ENCODE measurements around the gene NSMCE1. TPM values are rescaled to one million over a fixed set of nuclear protein-coding genes. Genes with fewer than 3 reads are reported as not detected.

NSMCE1 gene
- total RNA-seq, 1 donor from 2014 or later = 21.0 TPM

GRCh38 chr16:27308792-27309191 lies 40.2 kb upstream of the NSMCE1 start:
- no peak for DNase-seq (ENCODE audit: low spot score)
- no peak for TF ChIP-seq CTCF (IDR thresholded peaks at IDR 0.05; ENCODE audit: unreplicated experiment)
- H3K27ac Mint-ChIP-seq (ENCODE audit: unreplicated experiment) = no peak overlapping the region
- no peaks in the 10 kb centered on the region for H3K9me3 Mint-ChIP-seq (ENCODE audit: unreplicated experiment)
- no peaks in the 10 kb centered on the region for H3K36me3 Mint-ChIP-seq (ENCODE audit: low read depth, unreplicated experiment)
- H3K4me1 Mint-ChIP-seq (ENCODE audit: unreplicated experiment) = peaks cover 17% of the 10 kb centered on the region
- peaks cover 8% of the 10 kb centered on the region for H3K27me3 Mint-ChIP-seq (ENCODE audit: unreplicated experiment)
- H3K4me3 Mint-ChIP-seq (ENCODE audit: unreplicated experiment) = no peak overlapping the region

DNA sequence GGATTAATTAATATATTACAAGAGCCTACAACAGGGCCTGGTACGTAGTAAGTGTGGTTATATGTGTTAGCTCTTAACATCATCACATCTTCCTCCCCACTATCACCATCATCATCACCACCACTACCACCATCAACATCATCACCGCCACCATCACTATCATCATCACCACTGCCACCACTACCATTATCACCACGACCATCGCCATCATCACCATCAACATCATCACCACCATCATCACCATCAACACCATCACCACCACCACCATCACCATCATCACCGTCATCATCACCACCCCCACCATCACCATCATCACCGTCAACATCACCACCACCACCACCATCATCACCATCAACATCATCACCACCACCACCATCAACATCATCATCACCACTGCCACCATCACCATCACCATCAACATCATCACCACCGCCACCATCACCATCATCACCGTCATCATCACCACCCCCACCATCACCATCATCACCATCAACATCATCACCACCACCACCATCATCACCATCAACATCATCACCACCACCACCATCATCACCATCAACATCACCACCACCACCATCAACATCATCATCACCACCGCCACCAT lies 37.4 kb upstream of the NSMCE1 start:
- Mint-ChIP-seq H3K4me3 (ENCODE audit: unreplicated experiment) (no peak overlapping the region), H3K36me3 (ENCODE audit: low read depth, unreplicated experiment) (no peaks in the 10 kb centered on the region), H3K4me1 (ENCODE audit: unreplicated experiment) (peaks cover 20% of the 10 kb centered on the region), H3K27me3 (ENCODE audit: unreplicated experiment) (peaks cover 3% of the 10 kb centered on the region), H3K9me3 (ENCODE audit: unreplicated experiment) (no peaks in the 10 kb centered on the region), H3K27ac (ENCODE audit: unreplicated experiment) (no peak overlapping the region)
- TF ChIP-seq CTCF (IDR thresholded peaks at IDR 0.05; ENCODE audit: unreplicated experiment) = no peak
- no peak for DNase-seq (ENCODE audit: low spot score)

- Mint-ChIP-seq H3K9me3 (ENCODE audit: unreplicated experiment) (no peaks in the 10 kb centered on the region), H3K27me3 (ENCODE audit: unreplicated experiment) (peaks cover 2% of the 10 kb centered on the region), H3K27ac (ENCODE audit: unreplicated experiment) (peak overlapping the region; percentile 43), H3K4me1 (ENCODE audit: unreplicated experiment) (peaks cover 16% of the 10 kb centered on the region), H3K36me3 (ENCODE audit: low read depth, unreplicated experiment) (no peaks in the 10 kb centered on the region), H3K4me3 (ENCODE audit: unreplicated experiment) (no peak overlapping the region)
- no peak for DNase-seq (ENCODE audit: low spot score)
- TF ChIP-seq CTCF (IDR thresholded peaks at IDR 0.05; ENCODE audit: unreplicated experiment) = no peak
Observed at GRCh38 chr16:27304881-27305745, 36.5 kb upstream of the NSMCE1 start.

DNA sequence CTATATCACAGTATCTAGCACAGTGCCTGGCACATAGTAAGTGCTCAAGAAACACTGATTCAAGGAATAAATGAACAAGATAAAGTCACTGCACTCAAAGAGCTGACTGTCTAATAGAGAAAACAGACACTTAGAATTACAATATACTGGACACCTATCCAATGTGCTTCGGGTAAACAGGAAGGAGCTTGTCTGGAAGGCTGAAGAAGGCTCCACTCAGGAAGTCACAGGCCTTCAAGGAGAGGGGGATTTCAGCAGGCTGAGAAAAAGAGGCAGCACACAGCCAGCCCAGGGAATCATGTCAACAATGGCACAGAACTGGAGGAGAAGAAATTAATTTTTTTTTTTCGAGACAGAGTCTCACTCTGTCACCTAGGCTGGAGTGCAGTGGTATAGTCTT lies 35.5 kb upstream of the NSMCE1 start:
- TF ChIP-seq CTCF (IDR thresholded peaks at IDR 0.05; ENCODE audit: unreplicated experiment) = no peak
- H3K9me3 Mint-ChIP-seq (ENCODE audit: unreplicated experiment) = no peaks in the 10 kb centered on the region
- DNase-seq (ENCODE audit: low spot score) = no peak
- H3K27me3 Mint-ChIP-seq (ENCODE audit: unreplicated experiment) = peaks cover 2% of the 10 kb centered on the region
- H3K36me3 Mint-ChIP-seq (ENCODE audit: low read depth, unreplicated experiment) = no peaks in the 10 kb centered on the region
- no peak overlapping the region for H3K4me3 Mint-ChIP-seq (ENCODE audit: unreplicated experiment)
- no peak overlapping the region for H3K27ac Mint-ChIP-seq (ENCODE audit: unreplicated experiment)
- peaks cover 16% of the 10 kb centered on the region for H3K4me1 Mint-ChIP-seq (ENCODE audit: unreplicated experiment)
